Stomach (tissue), 4 donors: ENCODE results near the gene GATA6.

Source experiments
- POLR2A ChIP-seq, 4 donors: fragments of 450-650 bp; IDR thresholded peaks; one replicate each; pipeline ENCODE4 v1.6.1; 2016; ENCODE audit warnings: antibody characterized with exemption in 4 of 4, control low read depth in 2 of 4, mild to moderate bottlenecking in 1 of 4, moderate library complexity in 1 of 4
- POLR2AphosphoS5 ChIP-seq, 3 donors: sonication (generic); formaldehyde crosslinking; IDR thresholded peaks; one replicate each; pipeline ENCODE4 v1.6.1; 2016; ENCODE audit warnings: antibody characterized with exemption in 3 of 3
- TF ChIP-seq, protein P1 (sequence below), 7 experiments: fragments of 450-650 bp in 4 of 7; fragments of 200-600 bp in 3 of 7; sonication (generic) in 3 of 7; IDR thresholded peaks; one replicate each; pipeline ENCODE4 v1.5.1; 2016 to 2019; ENCODE audit warnings: antibody characterized with exemption in 7 of 7, control low read depth in 2 of 7, mild to moderate bottlenecking in 1 of 7

DNA sequence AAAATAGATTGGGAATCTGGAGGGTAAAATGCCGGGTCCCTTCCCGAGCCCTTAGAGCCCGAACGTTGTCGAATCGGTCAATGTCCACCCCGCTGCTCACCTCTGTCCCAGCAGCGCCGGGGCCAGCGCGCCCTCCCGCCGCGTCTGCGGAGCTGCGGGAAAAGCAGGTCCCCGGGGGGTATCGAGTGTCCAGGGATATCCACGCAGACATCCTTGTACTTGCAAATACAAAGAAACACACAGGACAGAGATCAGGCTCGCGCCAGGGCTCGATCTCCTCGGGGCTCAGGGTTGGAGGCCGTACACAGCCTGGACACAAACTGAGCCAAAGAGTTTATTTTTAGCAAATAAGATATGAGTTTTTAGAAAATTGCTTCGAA lies 2.3 kb upstream of the GATA6 start:
- TF ChIP-seq, protein P1, sequence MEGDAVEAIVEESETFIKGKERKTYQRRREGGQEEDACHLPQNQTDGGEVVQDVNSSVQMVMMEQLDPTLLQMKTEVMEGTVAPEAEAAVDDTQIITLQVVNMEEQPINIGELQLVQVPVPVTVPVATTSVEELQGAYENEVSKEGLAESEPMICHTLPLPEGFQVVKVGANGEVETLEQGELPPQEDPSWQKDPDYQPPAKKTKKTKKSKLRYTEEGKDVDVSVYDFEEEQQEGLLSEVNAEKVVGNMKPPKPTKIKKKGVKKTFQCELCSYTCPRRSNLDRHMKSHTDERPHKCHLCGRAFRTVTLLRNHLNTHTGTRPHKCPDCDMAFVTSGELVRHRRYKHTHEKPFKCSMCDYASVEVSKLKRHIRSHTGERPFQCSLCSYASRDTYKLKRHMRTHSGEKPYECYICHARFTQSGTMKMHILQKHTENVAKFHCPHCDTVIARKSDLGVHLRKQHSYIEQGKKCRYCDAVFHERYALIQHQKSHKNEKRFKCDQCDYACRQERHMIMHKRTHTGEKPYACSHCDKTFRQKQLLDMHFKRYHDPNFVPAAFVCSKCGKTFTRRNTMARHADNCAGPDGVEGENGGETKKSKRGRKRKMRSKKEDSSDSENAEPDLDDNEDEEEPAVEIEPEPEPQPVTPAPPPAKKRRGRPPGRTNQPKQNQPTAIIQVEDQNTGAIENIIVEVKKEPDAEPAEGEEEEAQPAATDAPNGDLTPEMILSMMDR (IDR thresholded peaks at IDR 0.05) = no peak
- TF ChIP-seq POLR2AphosphoS5 (IDR thresholded peaks at IDR 0.05) (no peak), POLR2A (IDR thresholded peaks at IDR 0.05) (no peak)
